GM19468 (cell line): ENCODE results near the gene AVPR2.

Experiments
- ATAC-seq: cut with Tn5 transposase; IDR thresholded peaks from one replicate; pipeline ENCODE4 v1.9.1; 2021; ENCODE audit warnings: mild to moderate bottlenecking, moderate library complexity, moderate number of reproducible peaks; ENCODE audit not compliant: unreplicated experiment; ENCODE audit errors: extremely low read depth

AVPR2 gene

GRCh38 chrX:153947009-153947769, 42.7 kb downstream of the AVPR2 start:
- ATAC-seq, result peak; percentile 70

GRCh38 chrX:153948002-153948466, 43.6 kb downstream of the AVPR2 start:
- ATAC-seq, result no peak

GRCh38 chrX:153948847-153949805, 44.7 kb downstream of the AVPR2 start:
- no peak for ATAC-seq

- no peak for ATAC-seq
Observed at GRCh38 chrX:153950127-153950526, 45.7 kb downstream of the AVPR2 start.

GRCh38 chrX:153951683-153952372, 47.4 kb downstream of the AVPR2 start:
- ATAC-seq, result no peak

GRCh38 chrX:153952373-153953026, 48.0 kb downstream of the AVPR2 start:
- ATAC-seq, result no peak

- no peak for ATAC-seq
Observed at GRCh38 chrX:153953342-153953830, 48.9 kb downstream of the AVPR2 start.

- no peak for ATAC-seq
Observed at GRCh38 chrX:153953892-153954557, 49.6 kb downstream of the AVPR2 start.

- ATAC-seq, result no peak
Observed at GRCh38 chrX:153954558-153955227, 50.2 kb downstream of the AVPR2 start.

GRCh38 chrX:153955228-153955732, 50.8 kb downstream of the AVPR2 start:
- ATAC-seq, result no peak

GRCh38 chrX:153956044-153956907, 51.8 kb downstream of the AVPR2 start:
- no peak for ATAC-seq
